GM18520 (cell line): ENCODE measurements around the gene MAPKAPK2.
A peak's percentile ranks its signal among the peaks of the same experiment; 100 is the strongest.

Experiments
- ATAC-seq: cut with Tn5 transposase; IDR thresholded peaks from one replicate; pipeline ENCODE4 v1.9.1; 2021; ENCODE audit not compliant: unreplicated experiment

Gene MAPKAPK2

DNA sequence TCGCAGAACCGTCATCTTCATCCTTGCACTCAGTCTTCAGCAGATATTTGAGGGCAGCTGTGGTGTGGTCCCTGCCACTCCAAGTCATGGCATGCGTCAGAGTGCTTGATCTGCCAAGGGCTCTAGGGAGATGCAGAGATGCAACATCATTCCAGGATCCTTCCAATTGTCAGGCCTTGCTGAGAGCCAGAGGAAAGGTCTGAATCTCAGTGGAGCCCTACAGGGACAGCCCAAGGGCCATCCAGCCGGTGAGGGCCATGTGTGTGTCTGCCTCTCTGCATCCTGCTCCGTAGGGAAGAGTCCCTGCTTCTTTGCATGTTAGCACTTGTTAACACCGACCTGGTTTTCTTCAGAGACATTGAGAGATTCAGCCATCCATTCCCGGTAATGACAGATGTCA is 17.6 kb downstream of the MAPKAPK2 start:
- no peak for ATAC-seq

DNA sequence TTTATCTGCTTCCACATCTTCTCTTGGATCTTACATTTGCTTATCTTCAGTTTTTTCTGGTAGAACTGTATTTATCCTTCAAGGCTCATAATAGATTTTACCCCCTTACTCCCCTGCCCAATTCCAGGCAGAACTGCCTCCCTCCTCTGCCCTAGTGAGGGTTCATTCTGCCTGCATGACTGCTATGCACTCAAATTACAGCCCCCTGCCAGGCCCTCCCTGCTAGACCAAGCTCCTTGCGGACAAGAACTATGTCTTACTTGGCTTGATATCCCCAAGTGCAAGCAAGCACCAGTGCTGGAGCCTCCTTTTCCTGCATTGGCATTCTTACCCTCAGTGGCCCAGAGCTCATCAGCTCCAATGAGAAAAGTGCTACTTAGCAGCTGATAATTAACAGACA is 18.1 kb downstream of the MAPKAPK2 start:
- ATAC-seq, result no peak

DNA sequence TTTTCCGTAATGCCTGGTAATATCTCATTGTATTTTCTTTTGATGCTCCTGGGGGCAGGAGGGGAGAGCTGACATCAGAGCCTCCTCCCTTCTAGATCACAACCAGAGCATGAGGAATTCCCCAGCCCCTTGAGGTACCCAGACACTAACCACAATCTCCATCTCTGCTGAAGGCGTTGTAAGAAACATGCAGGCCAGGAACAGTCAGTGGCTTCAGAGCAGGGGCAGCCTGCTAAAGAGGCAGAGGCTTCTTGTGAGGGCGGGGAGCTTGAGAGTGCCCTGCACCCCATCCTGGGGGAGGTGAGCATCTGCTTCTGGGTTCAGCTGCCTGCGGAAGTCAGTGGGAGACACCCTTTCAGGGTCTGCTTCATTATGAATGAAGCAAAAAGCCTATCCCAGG is 19.0 kb downstream of the MAPKAPK2 start:
- ATAC-seq, result no peak

DNA sequence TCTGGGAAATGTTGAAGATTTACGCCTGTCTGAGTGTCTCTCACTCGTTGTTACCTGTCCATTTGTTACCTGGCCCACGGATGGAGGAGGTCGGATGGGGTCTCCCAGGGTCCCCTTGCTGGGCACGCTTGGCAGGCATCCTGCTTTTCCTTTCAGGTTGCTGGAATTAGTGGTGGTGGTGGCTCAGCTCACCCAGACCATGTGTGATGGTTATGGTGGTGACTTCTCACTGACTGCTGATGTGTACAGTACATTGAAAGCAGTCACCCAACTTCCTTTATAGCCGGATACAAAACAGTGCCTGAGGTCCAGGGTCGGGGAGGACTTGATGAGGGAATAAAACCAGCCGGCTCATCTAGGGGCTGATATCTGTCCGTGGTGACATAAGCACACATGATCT is 19.5 kb downstream of the MAPKAPK2 start:
- no peak for ATAC-seq

DNA sequence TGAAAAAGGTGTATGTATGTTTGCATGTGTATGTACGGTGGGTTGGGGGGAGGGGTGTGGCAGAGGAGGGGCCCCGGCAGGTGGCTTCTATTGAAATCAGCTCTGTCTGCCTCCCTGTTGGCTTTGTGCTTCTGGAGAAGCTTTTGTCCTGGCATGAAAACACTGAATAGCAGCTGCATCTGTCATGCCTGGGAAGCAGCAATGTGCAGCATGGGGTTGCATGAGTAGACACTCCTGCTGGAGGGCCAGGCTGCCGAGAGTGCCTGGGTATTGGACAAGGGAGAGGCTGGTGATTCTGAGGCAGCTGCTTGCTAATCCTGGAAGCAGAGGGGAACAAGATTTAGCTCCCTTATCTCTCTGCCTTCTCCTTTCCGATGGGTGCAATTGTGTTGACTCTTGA is 20.5 kb downstream of the MAPKAPK2 start:
- no peak for ATAC-seq

DNA sequence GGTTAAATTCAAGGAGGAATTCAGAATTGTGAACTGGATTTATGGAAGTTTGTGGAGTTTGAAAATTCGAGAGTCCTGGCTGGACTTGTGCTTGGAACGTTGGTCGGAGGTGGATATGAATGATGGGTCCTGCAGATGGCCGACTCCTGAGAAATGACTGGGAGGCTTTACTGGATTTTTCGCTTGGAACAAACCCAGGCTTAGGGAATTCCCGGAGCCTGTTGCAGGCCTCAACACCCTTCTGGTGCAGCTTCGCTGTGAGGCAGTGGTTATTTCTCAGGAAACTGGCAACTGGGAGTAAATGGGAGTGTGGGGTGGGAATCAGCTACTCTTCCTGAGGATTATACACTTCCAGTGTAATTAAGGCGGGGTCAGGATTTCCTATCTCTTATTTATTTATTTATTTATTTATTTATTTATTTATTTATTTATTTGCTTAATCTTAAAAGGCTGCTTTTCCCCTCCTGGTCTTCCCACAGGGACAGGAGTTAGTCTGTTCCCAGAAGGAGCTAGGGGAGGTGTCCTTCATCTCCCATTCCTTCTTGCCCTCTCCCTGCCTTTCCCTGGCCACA is 21.1 kb downstream of the MAPKAPK2 start:
- no peak for ATAC-seq

DNA sequence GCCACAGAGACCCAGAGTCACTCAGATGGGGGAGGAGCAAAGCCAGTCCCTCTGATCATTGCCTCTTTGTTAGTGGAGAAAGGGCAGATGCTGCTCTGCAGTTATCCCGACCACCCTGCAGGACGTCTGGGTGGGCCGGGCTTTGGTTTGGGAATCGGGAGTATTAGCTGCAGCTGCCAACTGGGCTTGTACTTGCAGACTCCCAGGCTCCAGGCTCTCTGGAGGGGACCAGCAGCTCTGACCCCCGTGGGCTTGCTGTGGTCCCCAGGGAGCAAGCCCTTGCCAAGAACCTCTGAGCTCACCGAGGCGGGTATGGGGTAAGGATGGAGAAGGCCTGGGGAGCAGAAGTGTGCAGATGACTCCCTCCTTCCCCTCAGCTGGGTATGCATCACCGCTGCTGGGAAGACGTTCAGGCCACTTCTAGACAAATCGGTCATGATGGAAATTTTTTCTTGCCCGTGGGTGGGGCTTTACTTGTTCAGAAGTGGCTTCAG is 21.6 kb downstream of the MAPKAPK2 start:
- no peak for ATAC-seq

DNA sequence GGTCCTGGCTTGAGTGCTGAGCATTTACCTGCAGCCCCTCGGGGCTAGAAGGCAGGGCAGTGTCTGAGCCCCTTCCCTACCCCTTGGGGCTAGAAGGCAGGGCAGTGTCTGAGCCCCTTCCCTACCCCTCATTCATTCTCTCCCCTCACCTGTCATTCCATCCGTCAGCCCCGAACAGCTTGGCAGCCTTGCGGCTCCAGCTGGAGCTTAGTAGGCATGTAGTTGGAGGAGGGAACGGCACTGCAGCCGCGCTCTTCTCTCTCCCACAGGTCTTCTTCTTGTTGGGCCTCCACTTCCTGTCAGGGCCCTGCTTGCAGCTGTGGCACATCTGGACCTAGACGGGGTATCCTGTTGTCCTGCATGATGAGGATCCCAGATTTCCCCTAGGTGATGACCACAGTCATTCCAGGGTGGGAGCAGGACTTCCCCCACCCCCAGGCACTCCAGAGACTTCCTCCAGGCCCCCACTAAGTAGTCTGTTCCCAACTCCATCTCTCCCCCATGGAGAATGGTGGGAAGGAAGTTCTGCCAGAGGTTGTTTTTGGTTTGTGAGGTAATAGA is 22.2 kb downstream of the MAPKAPK2 start:
- no peak for ATAC-seq

DNA sequence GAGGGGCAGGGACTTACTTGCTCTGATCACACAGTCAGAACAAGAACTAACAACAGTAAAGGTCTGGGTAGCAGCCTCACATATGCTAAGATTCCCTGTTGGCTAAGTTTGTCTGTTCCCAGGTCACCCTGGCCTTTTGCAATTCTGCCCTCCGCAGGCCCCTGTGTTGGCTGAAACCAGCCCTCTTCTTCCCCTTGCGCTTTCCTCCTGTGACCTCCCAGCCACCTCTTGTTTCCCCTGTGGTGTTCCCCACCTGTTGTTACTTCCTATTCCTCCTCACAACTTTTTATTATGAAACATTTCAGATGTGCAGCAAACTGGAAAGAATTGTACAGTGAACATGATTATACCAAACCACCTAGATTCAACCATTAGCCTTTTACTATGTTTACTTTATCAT is 23.4 kb downstream of the MAPKAPK2 start:
- ATAC-seq, result no peak

DNA sequence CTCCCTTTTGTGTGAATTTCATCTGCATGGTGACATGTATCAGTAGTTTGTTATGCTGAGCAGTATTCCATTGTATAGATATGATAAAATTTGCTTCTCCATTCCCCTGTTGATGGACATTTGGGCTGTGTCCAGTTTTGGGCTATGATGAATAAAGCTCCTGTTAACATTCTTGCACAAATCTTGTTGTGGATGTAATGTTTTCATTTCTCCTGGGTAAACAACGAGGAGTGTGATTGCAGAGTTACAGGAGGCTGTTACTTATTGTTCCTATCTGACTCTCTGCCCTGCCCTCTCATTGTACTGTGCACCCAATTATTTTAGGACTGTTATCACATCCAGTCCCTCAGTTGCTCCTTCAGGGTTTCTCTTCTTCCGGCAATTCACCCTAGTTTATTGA is 24.2 kb downstream of the MAPKAPK2 start:
- ATAC-seq, result no peak

DNA sequence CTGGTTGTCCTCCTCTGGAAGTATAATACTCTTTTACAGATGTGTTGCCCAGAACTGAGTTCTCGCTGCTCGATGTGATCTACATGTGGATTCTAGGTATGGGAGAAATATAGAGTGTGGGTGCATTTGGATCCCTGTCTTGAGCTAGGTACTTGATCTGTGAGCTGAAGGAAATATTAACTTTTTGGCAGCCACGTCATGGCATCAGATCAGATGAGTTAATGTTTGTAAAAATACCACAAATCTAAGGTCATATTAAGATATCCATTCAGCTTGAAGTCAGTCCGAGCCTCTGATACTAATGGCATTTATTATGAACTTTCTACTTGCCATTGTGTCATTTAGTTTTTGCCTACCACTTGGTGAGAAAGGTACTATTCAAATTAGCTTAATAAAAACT is 24.6 kb downstream of the MAPKAPK2 start:
- no peak for ATAC-seq

DNA sequence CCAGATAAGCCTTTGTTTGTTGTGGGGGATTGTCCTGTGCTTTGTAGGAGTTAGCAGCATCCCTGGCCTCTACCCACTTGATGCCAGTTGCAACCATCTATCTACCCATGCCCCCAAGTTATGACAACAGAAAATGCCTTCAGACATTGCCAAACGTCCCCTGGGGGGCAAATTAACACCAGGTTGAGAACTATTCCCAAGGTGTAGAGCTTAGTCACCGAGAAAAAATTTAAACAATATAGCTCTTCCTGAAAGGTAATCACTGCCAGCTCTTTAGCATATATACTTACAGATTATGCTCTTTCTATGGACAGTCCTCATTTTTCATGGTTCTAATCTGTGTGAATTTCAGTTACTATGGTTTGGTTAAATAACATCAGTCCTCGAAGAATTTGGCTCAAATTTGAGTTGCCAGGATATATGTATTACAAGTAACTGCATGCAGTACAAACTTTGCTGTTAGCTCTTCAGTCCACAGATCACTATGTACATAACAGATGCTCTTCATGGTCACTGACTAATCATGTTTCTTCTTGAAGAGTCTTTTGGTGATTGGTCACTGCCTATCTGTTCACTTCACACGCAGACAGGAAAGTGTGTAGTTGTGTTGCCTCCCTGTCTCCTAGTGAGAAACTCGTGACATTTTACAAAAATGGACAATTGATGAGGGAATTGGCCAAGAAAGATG is 25.2 kb downstream of the MAPKAPK2 start:
- ATAC-seq, result no peak

DNA sequence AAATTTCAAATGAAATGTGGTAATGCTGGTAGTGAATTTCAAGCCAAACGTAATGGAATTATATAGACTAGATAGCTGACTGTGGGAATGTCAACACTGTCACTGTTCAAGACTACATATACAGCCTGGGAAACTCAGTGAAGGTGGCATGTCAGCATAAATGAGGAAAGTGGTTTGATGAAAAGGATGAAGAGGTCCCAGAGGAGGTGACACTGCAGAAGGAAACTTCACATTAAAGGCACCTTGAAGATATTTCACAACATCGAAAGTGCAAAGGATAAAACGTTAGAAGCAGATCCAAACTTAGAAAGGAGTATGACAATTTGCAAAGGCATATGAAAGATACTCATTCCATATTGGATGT is 25.7 kb downstream of the MAPKAPK2 start:
- no peak for ATAC-seq

DNA sequence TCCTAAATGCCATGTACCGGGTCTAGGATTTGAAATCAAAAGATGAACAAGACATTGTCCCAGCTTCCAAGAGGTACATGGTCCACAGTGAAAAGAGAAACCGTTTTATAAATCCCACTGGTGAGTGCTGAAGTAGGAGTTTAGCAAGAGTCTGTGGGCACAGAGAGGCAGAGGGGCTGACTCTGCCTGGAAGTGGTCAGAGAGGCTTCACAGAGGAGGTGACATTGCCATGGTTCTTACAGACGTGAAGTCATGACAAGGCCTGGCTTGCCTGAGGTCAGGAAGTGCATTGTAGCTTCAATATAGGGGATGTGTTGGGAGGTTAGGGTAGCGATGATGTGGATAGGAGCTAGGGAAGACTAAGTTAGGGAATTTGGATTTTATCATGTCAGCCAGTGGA is 28.4 kb downstream of the MAPKAPK2 start:
- ATAC-seq, result no peak

DNA sequence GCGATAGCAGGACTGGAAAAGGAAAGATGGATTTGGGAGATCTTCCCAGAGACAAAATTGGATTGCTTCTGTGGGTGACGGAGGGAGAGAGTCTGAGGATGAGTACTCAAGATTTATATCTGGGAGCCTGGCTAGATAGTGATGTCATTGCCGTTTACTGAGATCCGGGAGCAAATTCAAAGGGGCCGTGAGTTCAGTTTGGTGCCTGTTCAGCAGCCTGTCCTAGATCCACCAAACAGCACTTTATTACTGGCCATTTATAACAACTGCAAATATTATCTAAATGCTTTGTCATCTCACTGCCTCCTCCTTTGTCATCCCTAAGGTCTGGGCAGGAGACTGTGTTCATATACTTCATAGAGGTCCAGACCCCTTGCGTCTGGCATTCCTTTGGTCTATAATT is 29.2 kb downstream of the MAPKAPK2 start:
- ATAC-seq, result no peak

DNA sequence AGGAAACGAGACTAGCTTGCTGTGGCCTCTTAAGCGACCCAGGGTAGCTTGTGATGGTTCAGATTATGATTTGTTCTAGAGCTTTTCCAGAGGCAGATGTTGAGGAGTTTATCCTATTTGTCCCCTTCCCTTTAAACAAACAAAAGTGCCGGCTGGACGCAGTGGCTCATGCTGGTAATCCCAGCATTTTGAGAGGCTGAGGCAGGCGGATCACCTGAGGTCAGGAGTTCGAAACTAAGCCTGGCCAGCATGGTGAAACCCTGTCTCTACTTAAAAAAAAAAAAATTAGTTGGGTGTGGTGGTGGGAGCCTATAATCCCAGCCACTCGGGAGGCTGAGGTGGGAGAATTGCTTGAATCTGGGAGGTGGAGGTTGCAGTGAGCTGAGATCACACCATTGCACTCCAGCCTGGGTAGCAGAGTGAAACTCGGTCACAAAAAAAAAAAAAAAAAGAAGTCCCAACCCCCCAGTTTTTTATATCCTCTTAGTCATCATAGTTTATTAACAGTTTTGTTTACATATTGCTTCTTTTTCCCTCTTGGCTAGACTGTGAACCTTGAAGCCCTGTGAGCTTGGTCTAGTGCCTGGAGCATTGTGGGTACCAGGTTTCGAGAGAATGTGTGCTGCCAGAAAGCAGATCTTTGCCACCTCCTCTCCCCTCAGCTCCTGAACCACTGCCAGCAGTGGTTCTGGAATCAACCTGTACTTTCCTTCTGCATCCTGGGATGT is 29.8 kb downstream of the MAPKAPK2 start:
- no peak for ATAC-seq

DNA sequence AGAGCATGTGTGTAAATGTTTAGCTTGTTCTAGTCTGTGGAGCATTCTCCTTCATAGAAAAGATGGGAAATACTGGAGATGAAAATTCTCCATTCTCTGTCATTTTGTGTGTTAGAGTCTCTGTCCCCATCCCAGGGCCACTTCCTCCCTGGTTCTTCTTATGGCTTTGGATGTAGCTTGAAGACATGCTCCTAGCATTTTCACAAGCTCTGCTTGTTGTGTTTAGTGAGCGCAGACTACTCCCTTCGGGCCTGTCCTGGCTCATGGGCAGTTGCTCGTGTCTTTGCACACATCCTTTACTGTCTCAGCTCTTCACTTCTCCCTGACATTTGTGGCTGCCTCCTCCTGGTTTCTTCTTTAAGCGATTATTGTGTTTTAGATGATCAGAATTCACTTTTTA is 30.4 kb downstream of the MAPKAPK2 start:
- no peak for ATAC-seq

DNA sequence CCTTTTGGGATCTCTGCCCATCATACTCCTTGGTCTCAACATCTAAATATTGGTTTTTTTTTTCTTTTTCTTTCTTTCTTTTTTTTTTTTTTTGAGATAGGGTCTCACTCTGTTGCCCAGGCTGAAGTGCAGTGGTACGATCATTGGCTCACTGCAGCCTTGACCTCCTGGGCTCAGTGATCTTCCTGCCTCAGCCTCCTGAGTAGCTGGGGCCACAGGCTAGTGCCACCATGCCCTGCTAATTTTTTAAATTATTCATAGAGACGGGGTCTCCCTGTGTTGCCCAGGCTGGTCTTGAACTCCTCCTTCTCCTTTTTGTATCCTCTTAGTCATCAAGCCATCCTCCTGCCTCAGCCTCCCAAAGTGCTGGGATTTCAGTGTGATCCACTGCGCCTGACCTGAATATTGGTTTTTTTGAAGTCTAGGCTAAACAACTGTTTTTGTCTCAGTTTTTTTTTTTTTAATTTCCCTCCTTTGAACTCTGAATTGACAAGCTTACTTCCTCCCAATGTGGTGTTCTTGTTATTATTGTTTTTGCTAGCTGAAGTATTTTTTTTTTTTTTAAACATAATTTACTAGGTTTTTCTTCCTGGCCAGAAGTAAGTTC is 30.9 kb downstream of the MAPKAPK2 start:
- no peak for ATAC-seq

DNA sequence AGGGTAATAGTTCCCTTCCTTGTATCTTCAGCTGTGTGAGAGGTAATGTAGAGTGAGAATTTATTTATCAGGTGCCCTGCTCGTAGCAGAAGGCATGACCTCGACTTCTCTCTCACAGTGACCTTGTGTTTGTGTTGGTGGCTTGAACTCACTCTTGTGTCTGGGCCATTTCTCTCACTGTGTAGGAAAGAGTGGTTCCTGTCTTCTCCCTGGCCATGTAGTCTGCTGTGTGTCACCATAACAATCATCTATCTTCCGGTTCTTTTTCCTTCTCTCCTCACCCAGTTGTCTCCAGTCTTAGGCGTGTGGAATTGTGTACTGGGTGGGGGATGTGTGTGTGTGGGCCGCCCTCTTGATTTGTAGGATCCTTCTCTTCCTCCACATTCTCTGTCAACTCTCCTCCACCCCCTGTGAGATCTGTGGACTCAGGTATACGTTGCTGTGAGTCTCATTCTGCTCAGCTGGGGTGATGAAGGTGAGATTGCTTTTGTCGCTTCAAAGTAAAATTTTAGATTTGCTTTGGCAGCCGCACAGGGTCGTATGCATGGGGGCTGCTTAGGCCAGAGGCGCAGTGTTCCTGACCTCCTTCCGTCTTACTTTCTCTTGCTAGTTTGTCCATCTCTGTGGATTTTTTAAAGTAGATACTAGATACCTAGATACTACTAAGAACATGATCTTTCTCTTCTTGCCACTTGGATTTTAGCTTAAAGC is 31.6 kb downstream of the MAPKAPK2 start:
- no peak for ATAC-seq

DNA sequence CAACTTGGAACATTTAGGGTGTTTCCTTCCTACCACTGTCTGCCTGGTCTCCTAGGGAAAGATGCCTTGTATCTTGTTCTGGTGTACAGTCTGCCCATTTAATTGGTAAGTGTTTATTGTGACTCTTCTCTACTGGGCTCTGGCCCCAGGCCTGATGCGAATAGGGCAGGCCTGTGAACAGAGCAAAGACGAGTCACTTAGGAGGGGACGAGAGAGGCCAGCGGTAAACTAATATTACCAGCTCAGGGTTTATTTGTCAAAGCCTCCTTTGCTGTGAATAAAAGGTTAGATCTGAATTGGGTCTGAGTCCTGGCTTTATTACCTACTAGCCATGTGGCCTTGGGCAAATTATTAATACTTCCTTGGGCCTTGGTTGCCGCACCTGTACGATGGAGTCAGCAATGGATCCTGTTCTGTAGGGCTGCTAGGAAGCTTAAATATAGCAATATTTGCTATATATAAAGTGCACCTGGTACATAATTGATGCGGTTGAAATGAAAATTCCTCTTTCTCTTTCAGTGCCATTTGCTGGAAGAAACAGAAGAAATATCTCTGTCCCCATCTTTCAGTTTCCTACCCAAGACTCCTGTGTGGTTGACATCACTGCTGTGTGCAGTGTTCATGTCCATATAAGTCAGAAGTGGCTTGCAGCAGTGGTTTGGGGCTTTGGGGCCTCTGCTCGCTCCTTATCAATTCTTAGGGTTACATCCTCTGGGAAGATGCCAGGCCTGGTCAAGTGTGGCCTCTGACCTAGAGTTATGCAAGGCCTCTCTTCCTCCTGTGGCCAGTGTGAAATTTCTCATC is 32.4 kb downstream of the MAPKAPK2 start:
- peak; percentile 52 for ATAC-seq
